CD8-positive, alpha-beta memory T cell (primary cell): ENCODE data around the gene S100A2. TPM values are rescaled to one million over a fixed set of nuclear protein-coding genes. Genes with fewer than 3 reads are reported as not detected.
"Not testable (repeated sequence)": the region's sequence is repeated elsewhere in the genome, so short reads cannot be mapped to it uniquely, and the experiment has no call there.

Source experiments
- CTCF ChIA-PET: fragments of 350-600 bp; sonication (Branson Sonifier 250); formaldehyde crosslinking; loops from one replicate; lab custom pipeline; 2021; ENCODE audit warnings: antibody characterized with exemption; lab: Charles Lee
- POLR2A ChIA-PET: fragments of 350-600 bp; sonication (Branson Sonifier 250); formaldehyde crosslinking; loops from one replicate; lab custom pipeline; 2021; ENCODE audit warnings: antibody characterized with exemption; lab: Charles Lee
- DNase-seq, 5 donors: peaks; one replicate each; pipeline versions ENCODE4 v3.0.0 to v3.0.0-alpha.2; 2020 to 2022; ENCODE audit warnings: mixed read lengths in 1 of 5
- H3K27ac ChIP-seq: one replicate; pipeline ENCODE4 v1.7.0; 2013; ENCODE audit warnings: low read depth, mild to moderate bottlenecking, low read length, moderate library complexity
- H3K27me3 ChIP-seq: 2 replicates; pipeline ENCODE4 v1.7.0; 2013; ENCODE audit warnings: low read length, mild to moderate bottlenecking; ENCODE audit not compliant: insufficient read depth, poor library complexity, severe bottlenecking
- H3K36me3 ChIP-seq: 2 replicates; pipeline ENCODE4 v1.7.0; 2013; ENCODE audit warnings: mild to moderate bottlenecking, low read length, moderate library complexity; ENCODE audit not compliant: insufficient read depth
- H3K4me1 ChIP-seq: 2 replicates; pipeline ENCODE4 v1.7.0; 2013; ENCODE audit warnings: mild to moderate bottlenecking, low read length, moderate library complexity; ENCODE audit not compliant: insufficient read depth
- H3K4me3 ChIP-seq: 2 replicates; pipeline ENCODE4 v1.7.0; 2013; ENCODE audit warnings: mild to moderate bottlenecking, low read length
- H3K9me3 ChIP-seq: 2 replicates; pipeline ENCODE4 v1.7.0; 2013; ENCODE audit warnings: mild to moderate bottlenecking, low read length
- H3K27ac Mint-ChIP-seq, 8 donors: one replicate each; pipeline ENCODE4 v1.8.0; 2020 to 2021; ENCODE audit warnings: mixed read lengths in 8 of 8, mild to moderate bottlenecking in 6 of 8, inconsistent platforms in 3 of 8, moderate library complexity in 3 of 8
- H3K27me3 Mint-ChIP-seq, 2 donors: one replicate each; pipeline ENCODE4 v1.8.0; 2020 to 2021; ENCODE audit warnings: mixed read lengths in 2 of 2, mild to moderate bottlenecking in 1 of 2, moderate library complexity in 1 of 2
- H3K36me3 Mint-ChIP-seq, 3 donors: one replicate each; pipeline ENCODE4 v1.8.0; 2020 to 2021; ENCODE audit warnings: mixed read lengths in 3 of 3, inconsistent platforms in 1 of 3, mild to moderate bottlenecking in 1 of 3
- H3K4me1 Mint-ChIP-seq, 3 donors: one replicate each; pipeline ENCODE4 v1.8.0; 2020 to 2021; ENCODE audit warnings: mixed read lengths in 3 of 3, inconsistent platforms in 1 of 3, mild to moderate bottlenecking in 1 of 3
- H3K4me3 Mint-ChIP-seq, 7 donors: one replicate each; pipeline ENCODE4 v1.8.0; 2020 to 2021; ENCODE audit warnings: mixed read lengths in 7 of 7, mild to moderate bottlenecking in 6 of 7, moderate library complexity in 4 of 7, inconsistent platforms in 2 of 7
- H3K9me3 Mint-ChIP-seq, 5 donors: one replicate each; pipeline ENCODE4 v1.8.0; 2020 to 2022; ENCODE audit warnings: mixed read lengths in 5 of 5, mild to moderate bottlenecking in 3 of 5, moderate library complexity in 2 of 5, inconsistent platforms in 1 of 5
- polyA plus RNA-seq: library from polyadenylated mRNA; unstranded; fragments of 300-500 nt; fragmentation: Illumina TruSeq; gene quantifications from one replicate; pipeline ENCODE4 v1.2.3, GENCODE V29; 2021
- total RNA-seq, 2 experiments: library from RNA; stranded (reverse); gene quantifications; one replicate each; pipeline ENCODE4 v1.2.3, GENCODE V29; 2021

Gene S100A2
- total and polyA plus RNA-seq, 3 experiments from 2014 or later: 0.72 to 1.1 (median 0.81) TPM

GRCh38 chr1:153586347-153586746 lies 20.7 kb upstream of the S100A2 start:
- Mint-ChIP-seq H3K36me3 (no peaks in the 10 kb centered on the region), H3K27ac (no peak overlapping the region), H3K4me1 (no peaks in the 10 kb centered on the region), H3K9me3 (no peaks in the 10 kb centered on the region), H3K27me3 (peaks cover 7 to 9% of the 10 kb centered on the region in 2 donors), H3K4me3 (no peak overlapping the region)
- H3K27ac ChIP-seq: no peak overlapping the region
- CTCF ChIA-PET: interaction anchor here (1.3 kb wide), 1 partner anchor 18 kb away, joined by 3 read pairs; no protein-coding TSS in a partner anchor
- no peak overlapping the region for H3K4me3 ChIP-seq
- H3K9me3 ChIP-seq: no peaks in the 10 kb centered on the region
- no peaks in the 10 kb centered on the region for H3K36me3 ChIP-seq
- no peak for DNase-seq
- peaks cover 4% of the 10 kb centered on the region for H3K27me3 ChIP-seq
- POLR2A ChIA-PET: no interaction called here
- H3K4me1 ChIP-seq: no peaks in the 10 kb centered on the region

GRCh38 chr1:153585006-153585405 lies 19.4 kb upstream of the S100A2 start:
- Mint-ChIP-seq H3K4me1 (no peaks in the 10 kb centered on the region), H3K27me3 (peaks cover 8 to 9% of the 10 kb centered on the region in 2 donors), H3K27ac (no peak overlapping the region), H3K4me3 (no peak overlapping the region), H3K9me3 (no peaks in the 10 kb centered on the region), H3K36me3 (no peaks in the 10 kb centered on the region)
- Histone ChIP-seq H3K4me1 (no peaks in the 10 kb centered on the region), H3K36me3 (no peaks in the 10 kb centered on the region), H3K27ac (no peak overlapping the region), H3K4me3 (no peak overlapping the region), H3K9me3 (no peaks in the 10 kb centered on the region), H3K27me3 (peaks cover 4% of the 10 kb centered on the region)
- ChIA-PET POLR2A (no interaction called here), CTCF (interaction anchor here (0.8 kb wide), 1 partner anchor 90 kb away, joined by 3 read pairs; no protein-coding TSS in a partner anchor)
- DNase-seq: no peak

DNA sequence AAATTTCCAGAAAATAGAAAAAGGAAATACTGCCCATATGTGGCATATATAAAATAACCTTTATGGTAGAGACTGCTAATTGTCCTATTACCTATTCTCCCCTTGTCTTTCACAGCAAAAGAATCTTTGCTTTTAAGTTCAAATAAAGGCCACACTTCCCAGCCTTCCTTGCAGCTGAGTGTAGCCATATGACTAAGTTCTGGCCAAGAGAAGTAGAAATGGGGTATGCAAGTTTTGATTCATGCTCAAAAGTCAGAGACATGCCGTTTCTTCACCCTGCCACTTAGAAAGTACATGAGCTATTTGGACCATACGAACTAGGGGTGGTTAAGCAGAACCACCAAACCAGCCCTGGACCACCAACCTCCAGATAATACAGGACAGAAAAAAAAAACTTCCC lies 18.3 kb upstream of the S100A2 start:
- Mint-ChIP-seq H3K27ac (no peak overlapping the region), H3K27me3 (peaks cover 14 to 16% of the 10 kb centered on the region in 2 donors), H3K4me3 (no peak overlapping the region), H3K4me1 (no peaks in the 10 kb centered on the region), H3K36me3 (no peaks in the 10 kb centered on the region), H3K9me3 (no peaks in the 10 kb centered on the region)
- Histone ChIP-seq H3K9me3 (no peaks in the 10 kb centered on the region), H3K4me3 (no peak overlapping the region), H3K36me3 (no peaks in the 10 kb centered on the region), H3K27ac (no peak overlapping the region), H3K4me1 (no peaks in the 10 kb centered on the region), H3K27me3 (peaks cover 4% of the 10 kb centered on the region)
- POLR2A ChIA-PET: no interaction called here
- no peak for DNase-seq
- CTCF ChIA-PET: no interaction called here

- H3K9me3 ChIP-seq, H3K4me3 ChIP-seq: not testable (repeated sequence)
Measured at GRCh38 chr1:153583514-153583913, 17.9 kb upstream of the S100A2 start.

GRCh38 chr1:153582836-153583235 lies 17.2 kb upstream of the S100A2 start:
- H3K36me3 Mint-ChIP-seq, H3K4me1 Mint-ChIP-seq, H3K9me3 ChIP-seq, H3K4me3 ChIP-seq, POLR2A ChIA-PET, H3K9me3 Mint-ChIP-seq, H3K27ac ChIP-seq, H3K27ac Mint-ChIP-seq, H3K4me1 ChIP-seq, DNase-seq, H3K4me3 Mint-ChIP-seq, CTCF ChIA-PET, H3K36me3 ChIP-seq: not testable (repeated sequence)
- H3K27me3 Mint-ChIP-seq: peaks cover 23 to 24% of the 10 kb centered on the region in 2 donors
- peaks cover 10% of the 10 kb centered on the region for H3K27me3 ChIP-seq

More at GRCh38 chr1:153583514-153583913, 17.9 kb upstream of the S100A2 start:
- H3K27ac Mint-ChIP-seq, H3K4me3 Mint-ChIP-seq, H3K4me1 Mint-ChIP-seq, H3K27ac ChIP-seq, H3K36me3 Mint-ChIP-seq, DNase-seq, CTCF ChIA-PET, H3K27me3 ChIP-seq, H3K36me3 ChIP-seq, POLR2A ChIA-PET, H3K4me1 ChIP-seq, H3K9me3 Mint-ChIP-seq: not testable (repeated sequence)
- H3K27me3 Mint-ChIP-seq: peaks cover 18 to 19% of the 10 kb centered on the region in 2 donors

GRCh38 chr1:153578936-153579335 lies 13.3 kb upstream of the S100A2 start:
- Histone ChIP-seq H3K27ac (no peak overlapping the region), H3K4me1 (no peaks in the 10 kb centered on the region), H3K4me3 (no peak overlapping the region), H3K9me3 (no peaks in the 10 kb centered on the region), H3K27me3 (peaks cover 8% of the 10 kb centered on the region), H3K36me3 (no peaks in the 10 kb centered on the region)
- Mint-ChIP-seq H3K9me3 (no peaks in the 10 kb centered on the region), H3K27me3 (peaks cover 19 to 27% of the 10 kb centered on the region in 2 donors), H3K36me3 (peaks cover 0 to 3% (median 0%) of the 10 kb centered on the region in 3 donors), H3K4me3 (no peak overlapping the region), H3K27ac (no peak overlapping the region), H3K4me1 (no peaks in the 10 kb centered on the region)
- CTCF ChIA-PET: no interaction called here
- POLR2A ChIA-PET: no interaction called here
- DNase-seq: no peak

- no peak overlapping the region for H3K4me3 Mint-ChIP-seq
- H3K27me3 Mint-ChIP-seq: peaks cover 19 to 26% of the 10 kb centered on the region in 2 donors
- CTCF ChIA-PET: interaction anchor here (1.0 kb wide), 1 partner anchor 83 kb away, joined by 3 read pairs; no protein-coding TSS in a partner anchor
- H3K4me1 Mint-ChIP-seq: no peaks in the 10 kb centered on the region
- DNase-seq: no peak
- no peaks in the 10 kb centered on the region for H3K36me3 ChIP-seq
- H3K27ac ChIP-seq: no peak overlapping the region
- H3K9me3 Mint-ChIP-seq: no peaks in the 10 kb centered on the region
- H3K4me1 ChIP-seq: no peaks in the 10 kb centered on the region
- H3K36me3 Mint-ChIP-seq: peaks cover 0 to 3% (median 0%) of the 10 kb centered on the region in 3 donors
- H3K27ac Mint-ChIP-seq: peak overlapping the region in 1 of 8 donors; percentile 45
- H3K9me3 ChIP-seq: no peaks in the 10 kb centered on the region
- no peak overlapping the region for H3K4me3 ChIP-seq
- peaks cover 8% of the 10 kb centered on the region for H3K27me3 ChIP-seq
- POLR2A ChIA-PET: no interaction called here
Measured at GRCh38 chr1:153578490-153578889, 12.8 kb upstream of the S100A2 start.

- no peak overlapping the region for H3K27ac ChIP-seq
- ChIA-PET CTCF (interaction anchor here (1.0 to 2.9 kb wide), 2 partner anchors 67 to 82 kb away, joined by 3 to 9 read pairs; no protein-coding TSS in a partner anchor), POLR2A (no interaction called here)
- Mint-ChIP-seq H3K4me3 (no peak overlapping the region), H3K27me3 (peaks cover 19 to 26% of the 10 kb centered on the region in 2 donors), H3K27ac (peak overlapping the region in 1 of 8 donors; percentile 39), H3K9me3 (no peaks in the 10 kb centered on the region), H3K4me1 (peaks cover 0 to 2% (median 0%) of the 10 kb centered on the region in 3 donors), H3K36me3 (peaks cover 0 to 3% (median 0%) of the 10 kb centered on the region in 3 donors)
- DNase-seq: no peak
- H3K27me3 ChIP-seq: peaks cover 8% of the 10 kb centered on the region
- no peak overlapping the region for H3K4me3 ChIP-seq
- H3K9me3 ChIP-seq: no peaks in the 10 kb centered on the region
- H3K4me1 ChIP-seq: no peaks in the 10 kb centered on the region
- no peaks in the 10 kb centered on the region for H3K36me3 ChIP-seq
Measured at GRCh38 chr1:153577624-153578051, 12.0 kb upstream of the S100A2 start.
